ENCODE results near the gene GRID2. TPM values are rescaled to one million over a fixed set of nuclear protein-coding genes. Genes with fewer than 3 reads are reported as not detected.
"Not testable (repeated sequence)": the region's sequence is repeated elsewhere in the genome, so short reads cannot be mapped to it uniquely, and the experiment has no call there.

The GRID2 gene
- total RNA-seq, 1 donor from 2014 or later: not detected

GRCh38 chr4:93300780-93301555 lies 997.2 kb downstream of the GRID2 start:
- intact Hi-C loops (cut with micrococcal nuclease): not testable (repeated sequence)

- intact Hi-C loops (cut with micrococcal nuclease): no loop called here
Measured at GRCh38 chr4:93302310-93302709, 998.5 kb downstream of the GRID2 start.

GRCh38 chr4:93303440-93303839 lies 999.7 kb downstream of the GRID2 start:
- intact Hi-C loops (cut with micrococcal nuclease): no loop called here

GRCh38 chr4:93312299-93312698 lies 1008.5 kb downstream of the GRID2 start:
- intact Hi-C loops (cut with micrococcal nuclease): no loop called here

GRCh38 chr4:93313197-93313596 lies 1009.4 kb downstream of the GRID2 start:
- intact Hi-C loops (cut with micrococcal nuclease): no loop called here

GRCh38 chr4:93317057-93317456 lies 1013.3 kb downstream of the GRID2 start:
- intact Hi-C loops (cut with micrococcal nuclease): no loop called here

GRCh38 chr4:93317561-93317960 lies 1013.8 kb downstream of the GRID2 start:
- intact Hi-C loops (cut with micrococcal nuclease): no loop called here

GRCh38 chr4:93319041-93319440 lies 1015.3 kb downstream of the GRID2 start:
- intact Hi-C loops (cut with micrococcal nuclease): no loop called here

GRCh38 chr4:93320356-93320755 lies 1016.6 kb downstream of the GRID2 start:
- intact Hi-C loops (cut with micrococcal nuclease): no loop called here

- intact Hi-C loops (cut with micrococcal nuclease): no loop called here
Measured at GRCh38 chr4:93327346-93327745, 1023.6 kb downstream of the GRID2 start.

- intact Hi-C loops (cut with micrococcal nuclease): no loop called here
Measured at GRCh38 chr4:93334003-93334402, 1030.2 kb downstream of the GRID2 start.

GRCh38 chr4:93337196-93337595 lies 1033.4 kb downstream of the GRID2 start:
- intact Hi-C loops (cut with micrococcal nuclease): no loop called here

- intact Hi-C loops (cut with micrococcal nuclease): no loop called here
Measured at GRCh38 chr4:93342738-93343137, 1039.0 kb downstream of the GRID2 start.

GRCh38 chr4:93346840-93347239 lies 1043.1 kb downstream of the GRID2 start:
- intact Hi-C loops (cut with micrococcal nuclease): no loop called here

- intact Hi-C loops (cut with micrococcal nuclease): no loop called here
Measured at GRCh38 chr4:93348896-93349295, 1045.1 kb downstream of the GRID2 start.

- intact Hi-C loops (cut with micrococcal nuclease): no loop called here
Measured at GRCh38 chr4:93351846-93352245, 1048.1 kb downstream of the GRID2 start.

GRCh38 chr4:93355411-93355810 lies 1051.6 kb downstream of the GRID2 start:
- intact Hi-C loops (cut with micrococcal nuclease): no loop called here

GRCh38 chr4:93359586-93359985 lies 1055.8 kb downstream of the GRID2 start:
- intact Hi-C loops (cut with micrococcal nuclease): no loop called here

- intact Hi-C loops (cut with micrococcal nuclease): not testable (repeated sequence)
Measured at GRCh38 chr4:93366169-93366755, 1062.5 kb downstream of the GRID2 start.

- intact Hi-C loops (cut with micrococcal nuclease): no loop called here
Measured at GRCh38 chr4:93368968-93369367, 1065.2 kb downstream of the GRID2 start.

GRCh38 chr4:93370256-93370655 lies 1066.5 kb downstream of the GRID2 start:
- intact Hi-C loops (cut with micrococcal nuclease): no loop called here

- intact Hi-C loops (cut with micrococcal nuclease): no loop called here
Measured at GRCh38 chr4:93373893-93374860, 1070.4 kb downstream of the GRID2 start.
